ENCODE data around the gene TESMIN.

DNA sequence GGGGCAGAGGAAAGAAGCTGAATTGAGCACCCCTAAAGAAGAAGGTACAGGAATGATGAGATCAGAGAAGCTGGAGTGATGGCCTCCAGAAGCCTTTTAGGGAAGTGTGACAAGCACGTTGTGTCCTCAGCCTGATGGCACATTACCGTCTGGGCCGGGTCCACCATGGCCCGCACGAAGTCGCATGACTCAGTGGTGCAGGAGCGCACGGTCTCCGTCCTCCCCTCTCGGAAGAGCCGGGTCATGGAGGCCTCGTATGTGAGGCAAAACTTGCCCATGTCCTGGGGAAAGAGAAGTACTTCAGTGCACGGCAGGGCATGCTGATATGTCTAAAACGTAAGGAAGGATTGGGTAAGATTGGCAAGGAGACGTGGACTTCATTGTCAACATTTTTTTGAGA, 11.2 kb upstream of the TESMIN start:
- TF ChIP-seq CTCF (IDR thresholded peaks at IDR 0.05) (no peak), POLR2AphosphoS5 (IDR thresholded peaks at IDR 0.05) (no peak), POLR2A (IDR thresholded peaks at IDR 0.05) (no peak)
